Osteocyte (in vitro differentiated cells): ENCODE measurements around the gene CRYBG2. TPM values are rescaled to one million over a fixed set of nuclear protein-coding genes. Genes with fewer than 3 reads are reported as not detected.
A peak's percentile ranks its signal among the peaks of the same experiment; 100 is the strongest.

Experiments
- DNase-seq: peaks from one replicate; pipeline ENCODE4 v3.0.0; 2021; ENCODE audit warnings: mixed read lengths; ENCODE audit not compliant: unreplicated experiment; ENCODE audit errors: extremely low spot score
- H3K27ac Mint-ChIP-seq: one replicate; pipeline ENCODE4 v1.8.0; 2021; ENCODE audit warnings: mild to moderate bottlenecking, mixed read lengths; ENCODE audit not compliant: unreplicated experiment
- H3K27me3 Mint-ChIP-seq: one replicate; pipeline ENCODE4 v1.8.0; 2021; ENCODE audit warnings: mixed read lengths; ENCODE audit not compliant: unreplicated experiment
- H3K36me3 Mint-ChIP-seq: one replicate; pipeline ENCODE4 v1.8.0; 2021; ENCODE audit warnings: mixed read lengths; ENCODE audit not compliant: unreplicated experiment
- H3K4me1 Mint-ChIP-seq: one replicate; pipeline ENCODE4 v1.8.0; 2021; ENCODE audit warnings: mixed read lengths; ENCODE audit not compliant: unreplicated experiment
- H3K4me3 Mint-ChIP-seq: one replicate; pipeline ENCODE4 v1.8.0; 2021; ENCODE audit warnings: mild to moderate bottlenecking, moderate library complexity, mixed read lengths; ENCODE audit not compliant: unreplicated experiment
- H3K9me3 Mint-ChIP-seq: one replicate; pipeline ENCODE4 v1.8.0; 2021; ENCODE audit warnings: mixed read lengths; ENCODE audit not compliant: unreplicated experiment
- total RNA-seq: library from RNA; stranded (reverse); gene quantifications from 2 replicates; pipeline ENCODE4 v1.2.1, GENCODE V29; 2021
- TF ChIP-seq, protein P1 (sequence below): fragments of 200-600 bp; sonication (generic); IDR thresholded peaks from 2 replicates; pipeline ENCODE4 v1.5.0; 2021; ENCODE audit warnings: antibody characterized with exemption, mild to moderate bottlenecking, moderate library complexity

Gene CRYBG2
- total RNA-seq, 1 donor from 2014 or later: not detected

DNA sequence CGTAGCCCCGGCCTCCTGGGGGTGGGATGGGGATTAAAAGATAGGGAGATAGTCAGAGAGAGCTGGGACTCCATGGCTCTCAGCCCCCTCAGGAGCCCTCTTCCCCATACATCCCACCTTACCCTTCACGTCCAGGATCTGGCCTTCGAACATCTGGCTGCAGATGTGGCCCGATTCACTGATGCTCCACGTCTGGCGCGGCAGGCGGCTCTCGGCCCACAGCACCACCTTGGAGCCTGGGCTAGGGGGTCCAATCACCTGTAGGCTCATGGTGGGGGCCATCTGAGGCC lies 31.9 kb downstream of the CRYBG2 start:
- Mint-ChIP-seq H3K4me1 (peaks cover 6% of the 10 kb centered on the region), H3K36me3 (no peaks in the 10 kb centered on the region), H3K4me3 (no peak overlapping the region), H3K27me3 (no peaks in the 10 kb centered on the region), H3K27ac (no peak overlapping the region), H3K9me3 (no peaks in the 10 kb centered on the region)
- DNase-seq: no peak
- TF ChIP-seq, protein P1, sequence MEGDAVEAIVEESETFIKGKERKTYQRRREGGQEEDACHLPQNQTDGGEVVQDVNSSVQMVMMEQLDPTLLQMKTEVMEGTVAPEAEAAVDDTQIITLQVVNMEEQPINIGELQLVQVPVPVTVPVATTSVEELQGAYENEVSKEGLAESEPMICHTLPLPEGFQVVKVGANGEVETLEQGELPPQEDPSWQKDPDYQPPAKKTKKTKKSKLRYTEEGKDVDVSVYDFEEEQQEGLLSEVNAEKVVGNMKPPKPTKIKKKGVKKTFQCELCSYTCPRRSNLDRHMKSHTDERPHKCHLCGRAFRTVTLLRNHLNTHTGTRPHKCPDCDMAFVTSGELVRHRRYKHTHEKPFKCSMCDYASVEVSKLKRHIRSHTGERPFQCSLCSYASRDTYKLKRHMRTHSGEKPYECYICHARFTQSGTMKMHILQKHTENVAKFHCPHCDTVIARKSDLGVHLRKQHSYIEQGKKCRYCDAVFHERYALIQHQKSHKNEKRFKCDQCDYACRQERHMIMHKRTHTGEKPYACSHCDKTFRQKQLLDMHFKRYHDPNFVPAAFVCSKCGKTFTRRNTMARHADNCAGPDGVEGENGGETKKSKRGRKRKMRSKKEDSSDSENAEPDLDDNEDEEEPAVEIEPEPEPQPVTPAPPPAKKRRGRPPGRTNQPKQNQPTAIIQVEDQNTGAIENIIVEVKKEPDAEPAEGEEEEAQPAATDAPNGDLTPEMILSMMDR: no peak

DNA sequence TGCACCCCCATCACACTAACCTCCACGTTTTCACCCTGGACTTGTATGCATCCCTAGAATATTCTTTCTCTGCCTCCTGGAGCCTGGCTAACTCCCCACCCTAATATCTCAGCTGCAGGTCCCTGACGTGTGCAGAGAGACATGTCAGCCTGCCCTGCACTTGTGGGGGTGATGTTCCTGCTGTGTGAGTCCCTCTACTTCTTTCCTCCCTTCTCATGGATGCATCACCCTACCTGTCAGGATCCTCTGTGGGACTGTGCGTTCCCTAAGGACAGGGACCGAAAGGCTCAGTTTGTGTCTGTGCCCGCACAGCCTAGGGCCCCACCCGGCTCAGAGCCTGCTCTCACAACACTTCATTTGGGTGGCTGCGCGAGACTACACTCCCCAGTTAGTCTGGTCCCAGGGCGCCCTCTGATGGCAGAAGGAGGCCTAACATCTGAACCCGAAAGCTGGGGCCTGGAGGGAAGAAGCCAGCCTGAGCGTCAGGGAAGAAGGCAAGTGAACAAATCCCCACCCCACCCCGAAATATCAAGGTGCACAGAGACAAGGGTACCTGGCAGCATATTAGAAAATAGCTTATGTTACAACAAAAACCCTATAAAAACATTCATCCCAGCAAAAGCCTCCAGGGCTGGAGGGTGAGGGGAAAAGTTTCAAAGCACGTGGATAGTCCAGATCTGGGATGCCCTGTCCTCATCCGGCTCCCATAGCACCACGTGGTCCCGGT lies 32.5 kb downstream of the CRYBG2 start:
- Mint-ChIP-seq H3K36me3 (no peaks in the 10 kb centered on the region), H3K4me3 (peak overlapping the region; percentile 56), H3K27ac (peak overlapping the region; percentile 8), H3K4me1 (peaks cover 6% of the 10 kb centered on the region), H3K27me3 (no peaks in the 10 kb centered on the region), H3K9me3 (no peaks in the 10 kb centered on the region)
- peak; percentile 96 for DNase-seq
- TF ChIP-seq, protein P1: peak; percentile 93

DNA sequence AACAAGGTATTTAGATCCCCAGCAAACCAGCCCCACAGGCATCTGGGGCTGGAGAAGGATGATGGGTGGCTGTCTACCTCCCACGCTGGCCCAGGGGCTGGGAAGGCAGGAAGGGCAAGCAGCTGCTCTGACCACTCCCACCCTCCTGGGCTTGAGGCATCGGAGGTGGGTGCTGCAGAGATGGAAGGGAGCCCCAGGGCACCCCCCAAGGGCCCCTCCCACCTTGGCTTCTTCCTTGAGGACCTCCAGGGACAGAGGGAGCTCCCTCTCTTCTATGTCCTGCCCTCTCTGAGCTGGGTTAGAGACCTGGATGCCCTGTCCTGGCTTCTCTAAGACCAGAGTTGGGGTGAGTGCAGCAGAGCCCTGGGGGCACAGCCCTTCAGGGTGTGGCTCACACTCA lies 33.0 kb downstream of the CRYBG2 start:
- Mint-ChIP-seq H3K36me3 (no peaks in the 10 kb centered on the region), H3K4me3 (no peak overlapping the region), H3K4me1 (peaks cover 6% of the 10 kb centered on the region), H3K9me3 (no peaks in the 10 kb centered on the region), H3K27ac (no peak overlapping the region), H3K27me3 (no peaks in the 10 kb centered on the region)
- no peak for DNase-seq
- TF ChIP-seq, protein P1: no peak

DNA sequence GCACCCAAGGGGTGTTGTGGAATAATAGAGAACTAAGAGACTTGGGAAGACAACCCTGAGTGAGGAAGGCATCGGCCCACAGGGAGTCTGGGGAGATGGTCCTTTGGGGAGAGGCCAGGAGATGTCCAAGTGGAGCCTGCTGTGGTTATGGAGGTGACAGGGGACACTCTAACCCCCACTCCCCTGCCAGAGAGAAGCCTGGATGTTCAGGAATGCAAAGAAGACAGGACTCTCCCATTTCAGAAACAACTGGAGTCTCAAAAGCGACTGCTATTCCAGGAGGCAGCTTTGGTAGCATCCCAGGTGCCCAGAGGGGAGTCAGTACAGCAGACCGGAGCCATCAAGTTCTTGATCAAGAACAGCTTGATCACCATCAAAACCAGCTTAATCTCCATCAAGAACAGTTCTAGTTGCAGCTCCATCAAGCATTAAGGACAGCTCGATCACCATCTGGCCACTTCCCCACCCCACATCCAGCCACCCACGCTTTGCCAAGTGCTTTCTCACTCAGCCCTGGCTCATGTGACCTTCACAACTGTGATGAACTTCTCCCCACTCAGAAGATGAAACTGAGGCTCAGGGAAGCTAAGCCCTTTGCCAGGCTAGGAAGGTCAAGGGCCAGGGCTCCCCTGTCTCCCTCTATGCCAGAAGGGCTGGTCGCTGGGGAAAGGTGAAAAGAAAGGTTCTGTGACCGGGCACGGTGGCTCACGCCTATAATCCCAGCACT lies 35.4 kb downstream of the CRYBG2 start:
- Mint-ChIP-seq H3K4me3 (no peak overlapping the region), H3K9me3 (no peaks in the 10 kb centered on the region), H3K36me3 (no peaks in the 10 kb centered on the region), H3K27ac (no peak overlapping the region), H3K27me3 (peaks cover 9% of the 10 kb centered on the region), H3K4me1 (peaks cover 6% of the 10 kb centered on the region)
- DNase-seq: no peak
- TF ChIP-seq, protein P1: no peak

DNA sequence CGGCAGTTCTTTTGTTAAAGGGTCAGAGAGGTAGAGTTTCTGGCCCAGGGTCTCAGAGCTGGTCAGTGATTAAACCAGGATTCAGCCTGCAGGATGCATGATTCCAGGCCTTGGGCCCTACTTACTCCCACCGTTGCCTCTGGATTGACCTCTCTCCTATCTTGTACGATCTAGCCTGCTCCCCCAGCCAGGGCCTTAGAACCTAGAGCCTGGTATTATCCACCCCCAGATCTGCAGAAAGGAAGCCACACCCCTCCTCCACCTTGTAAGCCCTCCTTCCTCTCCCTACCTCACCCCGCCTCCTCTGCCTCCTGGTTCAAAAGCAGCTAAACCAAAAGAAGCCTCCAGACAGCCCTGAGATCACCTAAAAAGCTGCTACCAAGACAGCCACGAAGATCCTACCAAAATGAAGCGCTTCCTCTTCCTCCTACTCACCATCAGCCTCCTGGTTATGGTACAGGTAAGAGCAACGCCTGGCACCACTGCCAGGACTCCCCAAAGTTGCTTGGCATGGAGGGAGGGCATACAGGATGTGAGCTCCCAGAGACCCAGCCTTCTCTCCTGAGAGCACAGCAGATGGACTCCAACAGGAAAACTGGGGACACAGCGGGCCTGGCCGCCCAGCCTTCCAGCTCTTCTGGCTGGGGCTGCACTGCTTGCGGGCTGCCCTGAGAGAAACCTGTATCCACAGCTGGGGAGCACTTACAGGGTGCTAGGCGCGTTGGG lies 36.2 kb downstream of the CRYBG2 start, which contains the start of gene CD52:
Gene CD52 (plus strand): TSS at position 347 of the 726 bp plus-strand sequence. CDS start 60 bp downstream, at position 407.
- H3K27ac Mint-ChIP-seq: no peak within 1 kb of the TSS
- DNase-seq: no peak
- TF ChIP-seq, protein P1: no peak
- H3K36me3 Mint-ChIP-seq: no peaks in the 10 kb centered on the region
- peaks cover 6% of the 10 kb centered on the region for H3K4me1 Mint-ChIP-seq
- H3K9me3 Mint-ChIP-seq: no peaks in the 10 kb centered on the region
- H3K27me3 Mint-ChIP-seq: peaks cover 14% of the 10 kb centered on the region
- H3K4me3 Mint-ChIP-seq: no peak within 1 kb of the TSS
